ENCODE results near the gene AKNAD1. TPM values are rescaled to one million over a fixed set of nuclear protein-coding genes. Genes with fewer than 3 reads are reported as not detected.

The AKNAD1 gene
- total and polyA plus RNA-seq, 7 donors = 0.28 to 2.4 (median 1.5) TPM; not detected in 3

DNA sequence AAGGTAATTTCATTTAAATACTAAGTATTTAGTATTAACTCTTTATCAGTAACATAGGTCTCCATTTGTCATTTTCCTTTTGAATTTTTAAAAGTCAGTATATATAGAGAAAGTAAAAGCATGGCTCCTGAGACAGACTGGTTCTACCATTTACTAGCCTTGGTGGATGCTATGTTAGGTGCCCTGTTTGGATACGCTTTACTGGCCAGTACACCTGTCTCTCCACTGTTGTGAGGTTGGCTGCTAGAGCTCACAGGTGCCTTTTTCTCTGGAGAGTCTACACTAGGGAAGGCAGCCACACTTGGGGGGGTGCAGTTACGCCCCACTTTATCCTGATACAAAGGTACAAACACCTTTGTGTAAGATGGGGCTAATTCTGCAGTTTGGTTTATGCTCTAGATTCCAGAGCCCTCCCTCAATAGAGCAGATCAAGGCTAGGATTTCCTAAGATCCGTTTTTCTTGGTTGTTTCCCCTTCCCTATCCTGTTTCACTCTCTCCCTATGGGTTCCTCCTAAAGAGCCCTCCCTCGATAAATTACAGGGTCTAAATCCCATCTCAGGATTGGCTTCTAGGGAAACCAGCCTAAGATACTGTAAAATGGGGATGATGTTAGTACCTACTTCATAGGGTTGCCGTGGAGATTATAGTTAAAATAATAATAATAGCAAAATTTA, 14.3 kb upstream of the AKNAD1 start:
- Histone ChIP-seq H3K27ac (no peak overlapping the region), H3K27me3 (no peaks in the 10 kb centered on the region), H3K4me1 (no peaks in the 10 kb centered on the region), H3K4me3 (no peak overlapping the region), H3K36me3 (no peaks in the 10 kb centered on the region), H3K9me3 (no peaks in the 10 kb centered on the region)
- intact Hi-C loops (cut with DNase I) = no loop called here
- no peak for DNase-seq
- TF ChIP-seq, protein P1, sequence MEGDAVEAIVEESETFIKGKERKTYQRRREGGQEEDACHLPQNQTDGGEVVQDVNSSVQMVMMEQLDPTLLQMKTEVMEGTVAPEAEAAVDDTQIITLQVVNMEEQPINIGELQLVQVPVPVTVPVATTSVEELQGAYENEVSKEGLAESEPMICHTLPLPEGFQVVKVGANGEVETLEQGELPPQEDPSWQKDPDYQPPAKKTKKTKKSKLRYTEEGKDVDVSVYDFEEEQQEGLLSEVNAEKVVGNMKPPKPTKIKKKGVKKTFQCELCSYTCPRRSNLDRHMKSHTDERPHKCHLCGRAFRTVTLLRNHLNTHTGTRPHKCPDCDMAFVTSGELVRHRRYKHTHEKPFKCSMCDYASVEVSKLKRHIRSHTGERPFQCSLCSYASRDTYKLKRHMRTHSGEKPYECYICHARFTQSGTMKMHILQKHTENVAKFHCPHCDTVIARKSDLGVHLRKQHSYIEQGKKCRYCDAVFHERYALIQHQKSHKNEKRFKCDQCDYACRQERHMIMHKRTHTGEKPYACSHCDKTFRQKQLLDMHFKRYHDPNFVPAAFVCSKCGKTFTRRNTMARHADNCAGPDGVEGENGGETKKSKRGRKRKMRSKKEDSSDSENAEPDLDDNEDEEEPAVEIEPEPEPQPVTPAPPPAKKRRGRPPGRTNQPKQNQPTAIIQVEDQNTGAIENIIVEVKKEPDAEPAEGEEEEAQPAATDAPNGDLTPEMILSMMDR (IDR thresholded peaks at IDR 0.05) = no peak
- TF ChIP-seq POLR2AphosphoS5 (IDR thresholded peaks at IDR 0.05) (no peak), EP300 (IDR thresholded peaks at IDR 0.05) (no peak), POLR2A (IDR thresholded peaks at IDR 0.05) (no peak)
- 81 to 90% methylated on average over 5 of the region's 5 CpGs for WGBS, 2 donors

DNA sequence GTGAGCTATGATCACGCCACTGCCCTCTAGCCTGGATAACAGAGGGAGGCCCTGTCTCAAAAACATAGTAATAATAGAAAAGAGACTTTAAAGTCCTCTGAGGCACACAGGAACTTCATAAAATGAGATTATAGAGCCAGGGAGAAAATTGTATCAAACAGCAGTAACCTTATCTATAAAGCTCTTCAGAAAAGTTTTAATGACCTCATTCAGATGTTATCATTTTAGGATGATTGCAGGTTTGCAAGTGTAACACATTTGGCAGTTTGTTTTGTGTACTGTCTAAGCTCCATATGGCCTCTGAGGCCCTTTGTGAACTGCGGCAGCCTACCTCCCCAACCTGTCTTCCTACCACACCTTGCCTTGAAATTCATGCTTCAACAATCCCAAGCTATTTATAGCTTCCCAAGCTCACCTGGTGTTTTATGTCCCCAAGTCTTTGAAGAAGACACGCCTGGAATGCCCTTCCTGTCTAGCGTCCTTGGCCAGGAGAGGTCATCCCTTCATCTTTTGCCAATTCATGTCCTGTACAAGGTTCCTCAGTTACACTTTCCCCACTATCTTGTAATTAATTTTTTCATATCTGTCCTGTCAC, 8.5 kb upstream of the AKNAD1 start:
- Histone ChIP-seq H3K36me3 (no peaks in the 10 kb centered on the region), H3K27ac (no peak overlapping the region), H3K27me3 (no peaks in the 10 kb centered on the region), H3K4me3 (no peak overlapping the region), H3K4me1 (no peaks in the 10 kb centered on the region), H3K9me3 (no peaks in the 10 kb centered on the region)
- no peak for DNase-seq
- WGBS, 2 donors = 17 to 64% methylated on average over 4 of the region's 4 CpGs
- TF ChIP-seq POLR2A (IDR thresholded peaks at IDR 0.05) (no peak), POLR2AphosphoS5 (IDR thresholded peaks at IDR 0.05) (no peak), EP300 (IDR thresholded peaks at IDR 0.05) (no peak)
- TF ChIP-seq, protein P1 (IDR thresholded peaks at IDR 0.05) = no peak
- intact Hi-C loops (cut with DNase I) = no loop called here

DNA sequence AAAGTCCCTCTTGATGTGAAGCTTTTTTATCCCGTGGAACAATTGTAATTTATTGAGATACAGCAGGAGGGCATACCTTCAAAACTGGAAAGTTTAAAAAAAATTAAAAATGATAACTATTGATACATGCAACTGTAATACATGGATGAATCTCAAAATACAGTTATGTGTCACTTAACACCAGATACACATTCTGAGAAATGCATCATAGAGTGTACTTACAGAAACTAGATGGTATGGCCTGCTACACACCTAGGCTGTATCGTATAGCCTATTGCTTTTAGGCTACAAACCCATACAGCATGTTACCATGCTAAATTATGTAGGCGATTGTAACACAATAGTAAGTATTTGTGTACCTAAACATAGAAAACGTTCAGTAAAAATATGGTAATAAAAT, 7.1 kb upstream of the AKNAD1 start:
- intact Hi-C loops (cut with DNase I) = no loop called here
- Histone ChIP-seq H3K4me3 (no peak overlapping the region), H3K27ac (no peak overlapping the region), H3K27me3 (no peaks in the 10 kb centered on the region), H3K36me3 (no peaks in the 10 kb centered on the region), H3K9me3 (no peaks in the 10 kb centered on the region), H3K4me1 (no peaks in the 10 kb centered on the region)
- TF ChIP-seq EP300 (IDR thresholded peaks at IDR 0.05) (no peak), POLR2AphosphoS5 (IDR thresholded peaks at IDR 0.05) (no peak)
- WGBS, 2 donors = 84 to 91% methylated on average over 4 of the region's 4 CpGs
- DNase-seq = no peak

DNA sequence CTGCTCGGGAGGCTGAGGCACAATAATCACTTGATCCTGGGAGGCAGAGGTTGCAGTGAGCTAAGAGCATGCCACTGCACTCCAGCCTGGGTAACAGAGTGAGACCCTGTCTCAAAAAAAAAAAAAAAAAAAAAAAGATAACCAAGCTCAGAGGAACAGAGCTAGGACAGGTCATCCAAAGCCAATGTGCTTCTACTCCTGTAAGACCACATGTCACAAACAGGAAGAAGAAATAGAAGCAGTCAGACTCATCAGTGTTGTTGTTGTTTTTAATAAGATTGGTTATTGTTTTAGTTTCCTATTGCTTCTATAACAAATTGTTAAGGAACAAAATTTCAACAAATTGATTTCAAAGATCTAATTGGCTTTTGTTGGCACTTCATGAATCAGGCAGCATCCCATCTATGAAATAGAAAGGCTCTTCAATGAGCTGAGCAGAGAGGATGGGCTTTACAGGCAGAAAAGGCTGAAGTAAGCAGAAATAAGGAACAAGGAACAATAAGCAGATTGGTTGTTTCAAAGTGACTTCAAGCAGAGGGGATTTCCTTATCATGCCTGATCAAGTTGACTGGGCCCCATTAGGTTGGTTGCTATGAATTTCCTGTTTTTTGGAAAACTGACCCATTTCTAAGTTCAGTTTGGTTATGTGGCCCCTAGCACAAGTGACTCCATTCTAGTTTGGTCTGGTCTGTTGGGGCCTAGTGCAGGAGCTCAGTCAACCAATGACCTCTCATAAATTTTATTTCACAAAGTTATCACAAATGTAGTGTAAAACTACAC, 6.0 kb upstream of the AKNAD1 start:
- intact Hi-C loops (cut with DNase I) = no loop called here
- 78 to 95% methylated on average over 1 of the region's 1 CpG for WGBS, 2 donors

DNA sequence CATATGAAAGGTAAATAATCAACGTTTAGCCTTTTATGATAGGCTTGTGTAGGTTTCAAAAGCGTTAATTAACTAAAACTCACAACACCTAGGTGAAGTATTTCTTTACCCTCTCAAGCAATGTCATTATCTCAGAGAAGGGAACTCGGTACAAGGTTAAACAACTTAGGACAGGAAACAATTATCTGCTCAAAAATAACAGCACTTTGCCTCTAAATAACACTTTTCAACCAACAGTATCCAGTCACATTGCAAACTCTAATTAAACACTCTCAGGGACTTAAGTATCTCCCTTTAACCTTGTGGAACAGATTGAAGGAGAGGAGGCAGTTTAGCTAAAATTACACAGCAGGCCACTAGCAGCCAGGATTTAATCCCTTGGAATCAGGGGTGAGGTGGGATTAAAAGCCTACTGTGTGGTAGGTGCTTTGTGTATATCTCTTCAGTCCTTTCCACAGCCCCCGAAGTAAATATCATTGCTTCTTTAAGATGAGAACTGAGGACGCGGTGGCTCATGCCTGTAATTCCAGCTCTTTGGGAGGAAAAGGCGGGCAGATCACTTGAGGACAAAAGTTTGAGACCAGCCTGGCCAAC, 5.2 kb upstream of the AKNAD1 start:
- H3K9me3 ChIP-seq = no peaks in the 10 kb centered on the region
- no peaks in the 10 kb centered on the region for H3K4me1 ChIP-seq
- no peaks in the 10 kb centered on the region for H3K27me3 ChIP-seq
- DNase-seq = no peak
- H3K4me3 ChIP-seq = no peak overlapping the region
- TF ChIP-seq, protein P1 (IDR thresholded peaks at IDR 0.05) = no peak
- TF ChIP-seq POLR2AphosphoS5 (IDR thresholded peaks at IDR 0.05) = no peak
- no peak for TF ChIP-seq POLR2A (IDR thresholded peaks at IDR 0.05)
- no peak for TF ChIP-seq EP300 (IDR thresholded peaks at IDR 0.05)
- no peak overlapping the region for H3K27ac ChIP-seq
- WGBS, 2 donors = 60 to 80% methylated on average over 7 of the region's 7 CpGs
- no peaks in the 10 kb centered on the region for H3K36me3 ChIP-seq
- intact Hi-C loops (cut with DNase I) = no loop called here

More for the DNA sequence above, 6.0 kb upstream of the AKNAD1 start:
- Histone ChIP-seq H3K9me3 (no peaks in the 10 kb centered on the region), H3K27me3 (no peaks in the 10 kb centered on the region), H3K4me1 (no peaks in the 10 kb centered on the region), H3K36me3 (no peaks in the 10 kb centered on the region), H3K27ac (no peak overlapping the region), H3K4me3 (no peak overlapping the region)
- DNase-seq = no peak
- no peak for TF ChIP-seq EP300 (IDR thresholded peaks at IDR 0.05)

Data from sigmoid colon (tissue), 7 donors.